Neuronal stem cell (in vitro differentiated cells): Measurements from ENCODE around the gene ATAD3B.
"Not testable (repeated sequence)": the region's sequence is repeated elsewhere in the genome, so short reads cannot be mapped to it uniquely, and the experiment has no call there.

ENCODE experiments used
- DNase-seq: peaks from one replicate; pipeline ENCODE4 v3.0.0-alpha.2; 2013; ENCODE audit warnings: low spot score
- H2AFZ ChIP-seq: one replicate; pipeline ENCODE4 v1.6.1; 2013; ENCODE audit warnings: mild to moderate bottlenecking, low read length, inconsistent platforms
- H2AK5ac ChIP-seq: 2 replicates; pipeline ENCODE4 v1.6.1; 2013; ENCODE audit warnings: low read depth, mild to moderate bottlenecking, inconsistent platforms, low read length, moderate library complexity, mixed read lengths
- H2BK120ac ChIP-seq: 2 replicates; pipeline ENCODE4 v1.6.1; 2013; ENCODE audit warnings: low read depth, mild to moderate bottlenecking, inconsistent platforms, low read length, moderate library complexity, mixed read lengths
- H2BK12ac ChIP-seq: one replicate; pipeline ENCODE4 v1.6.1; 2013; ENCODE audit warnings: low read length, inconsistent platforms
- H2BK15ac ChIP-seq: 2 replicates; pipeline ENCODE4 v1.6.1; 2013; ENCODE audit warnings: mild to moderate bottlenecking, low read length, inconsistent platforms, mixed read lengths
- H2BK5ac ChIP-seq: one replicate; pipeline ENCODE4 v1.6.1; 2013; ENCODE audit warnings: inconsistent platforms, mild to moderate bottlenecking, low read length, moderate library complexity
- H3K14ac ChIP-seq: one replicate; pipeline ENCODE4 v1.6.1; 2013; ENCODE audit warnings: low read length, inconsistent platforms
- H3K18ac ChIP-seq: 2 replicates; pipeline ENCODE4 v1.6.1; 2013; ENCODE audit warnings: low read length, inconsistent platforms
- H3K23ac ChIP-seq: 2 replicates; pipeline ENCODE4 v1.6.1; 2013; ENCODE audit warnings: low read depth, mild to moderate bottlenecking, mixed read lengths, low read length, inconsistent platforms; ENCODE audit not compliant: poor library complexity
- H3K27ac ChIP-seq: replicated peaks from 3 replicates; pipeline ENCODE4 v1.5.1; 2013; ENCODE audit warnings: low read length, inconsistent platforms
- H3K27me3 ChIP-seq, 3 experiments: 2 replicates each; pipeline ENCODE4 v1.6.1; 2013; ENCODE audit warnings: low read length in 3 of 3, mild to moderate bottlenecking in 2 of 3, inconsistent platforms in 1 of 3, low read depth in 1 of 3, mixed read lengths in 1 of 3, moderate library complexity in 1 of 3; ENCODE audit not compliant: control insufficient read depth in 3 of 3, insufficient read depth in 3 of 3
- H3K36me3 ChIP-seq, 2 donors: replicated peaks in 1 of 2; 2 replicates each; pipeline ENCODE4 v1.6.1; 2013; ENCODE audit warnings: low read length in 2 of 2; ENCODE audit not compliant: control insufficient read depth in 2 of 2, insufficient read depth in 2 of 2
- H3K4ac ChIP-seq: 2 replicates; pipeline ENCODE4 v1.6.1; 2013; ENCODE audit warnings: inconsistent platforms, mild to moderate bottlenecking, low read length, moderate library complexity
- H3K4me1 ChIP-seq, 2 donors: 1 replicate in 1 of 2; 2 replicates in 1 of 2; pipeline ENCODE4 v1.6.1; 2013; ENCODE audit warnings: low read length in 2 of 2, low read depth in 1 of 2; ENCODE audit not compliant: control insufficient read depth in 2 of 2, insufficient read depth in 1 of 2
- H3K4me2 ChIP-seq: one replicate; pipeline ENCODE4 v1.6.1; 2013; ENCODE audit warnings: mild to moderate bottlenecking, low read length, inconsistent platforms; ENCODE audit not compliant: insufficient read depth, poor library complexity, severe bottlenecking
- H3K4me3 ChIP-seq, 2 donors: 2 replicates each; pipeline ENCODE4 v1.5.1; 2013; ENCODE audit warnings: low read length in 2 of 2, mild to moderate bottlenecking in 2 of 2, inconsistent platforms in 1 of 2, moderate library complexity in 1 of 2
- H3K79me1 ChIP-seq: one replicate; pipeline ENCODE4 v1.6.1; 2013; ENCODE audit warnings: low read depth, mild to moderate bottlenecking, inconsistent platforms, low read length, moderate library complexity
- H3K9ac ChIP-seq: one replicate; pipeline ENCODE4 v1.6.1; 2013; ENCODE audit warnings: mild to moderate bottlenecking, low read depth, low read length, inconsistent platforms; ENCODE audit not compliant: poor library complexity
- H3K9me3 ChIP-seq, 2 donors: replicated peaks in 1 of 2; 2 replicates each; pipeline versions ENCODE3 to v1.6.1; 2013; ENCODE audit warnings: low read length in 2 of 2, mild to moderate bottlenecking in 2 of 2, inconsistent platforms in 1 of 2, low read depth in 1 of 2, mixed read lengths in 1 of 2, moderate library complexity in 1 of 2; ENCODE audit not compliant: control insufficient read depth in 2 of 2, insufficient read depth in 1 of 2
- H4K8ac ChIP-seq: one replicate; pipeline ENCODE4 v1.6.1; 2013; ENCODE audit warnings: low read depth, mild to moderate bottlenecking, inconsistent platforms, low read length, moderate library complexity
- H4K91ac ChIP-seq: one replicate; pipeline ENCODE4 v1.6.1; 2013; ENCODE audit warnings: low read length, low read depth, mild to moderate bottlenecking, inconsistent platforms; ENCODE audit not compliant: poor library complexity
- WGBS, 2 donors: extraction: QIAGEN DNeasy Blood & Tissue Kit; methylation state at CpG; one replicate each; pipeline ENCODE4 v1.1.7; 2013; ENCODE audit warnings: missing lambda C conversion rate in 2 of 2, mixed read lengths in 1 of 2; ENCODE audit not compliant: insufficient read length in 2 of 2, insufficient replicate concordance in 1 of 2; ENCODE audit errors: extremely low coverage in 2 of 2; 5-methylcytosine and 5-hydroxymethylcytosine counted together

ATAD3B gene

DNA sequence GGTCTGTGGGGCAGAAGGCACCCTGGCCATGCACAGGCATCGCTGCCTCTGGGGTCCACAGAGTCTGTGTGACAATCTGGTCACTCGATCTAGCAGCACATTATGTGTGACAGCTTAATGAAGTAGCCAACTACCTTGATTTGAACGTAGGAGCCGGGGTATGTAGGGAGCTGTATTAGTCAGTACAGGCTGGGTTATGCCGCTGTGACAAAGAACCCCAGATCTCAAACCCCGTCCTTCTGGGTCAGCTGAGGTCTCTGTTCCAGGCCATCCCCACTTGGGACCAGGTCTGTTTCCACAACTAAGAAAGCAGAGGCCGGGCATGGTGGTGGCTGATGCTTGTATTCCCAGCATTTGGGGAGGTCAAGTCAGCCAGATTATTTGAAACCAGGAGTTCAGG is 8.3 kb upstream of the ATAD3B start:
- no peak overlapping the region for H3K9ac ChIP-seq
- H3K4me3 ChIP-seq: no peak overlapping the region
- no peak overlapping the region for H2BK120ac ChIP-seq
- no peak overlapping the region for H2BK5ac ChIP-seq
- no peak overlapping the region for H3K4ac ChIP-seq
- no peak overlapping the region for H2BK15ac ChIP-seq
- no peak overlapping the region for H3K27ac ChIP-seq
- WGBS, 2 donors: no CpG with 5 or more reads among the region's 7 CpGs
- no peak overlapping the region for H4K91ac ChIP-seq
- no peaks in the 10 kb centered on the region for H3K79me1 ChIP-seq
- H3K9me3 ChIP-seq: no peaks in the 10 kb centered on the region
- H3K14ac ChIP-seq: no peak overlapping the region
- H3K4me2 ChIP-seq: no peak overlapping the region
- H3K27me3 ChIP-seq: no peaks in the 10 kb centered on the region
- H2AK5ac ChIP-seq: peak overlapping the region; percentile 8
- H3K23ac ChIP-seq: no peak overlapping the region
- H3K4me1 ChIP-seq: no peaks in the 10 kb centered on the region
- no peak overlapping the region for H3K18ac ChIP-seq
- H2BK12ac ChIP-seq: no peak overlapping the region
- no peak overlapping the region for H2AFZ ChIP-seq
- H4K8ac ChIP-seq: no peak overlapping the region
- no peak for DNase-seq
- no peaks in the 10 kb centered on the region for H3K36me3 ChIP-seq

DNA sequence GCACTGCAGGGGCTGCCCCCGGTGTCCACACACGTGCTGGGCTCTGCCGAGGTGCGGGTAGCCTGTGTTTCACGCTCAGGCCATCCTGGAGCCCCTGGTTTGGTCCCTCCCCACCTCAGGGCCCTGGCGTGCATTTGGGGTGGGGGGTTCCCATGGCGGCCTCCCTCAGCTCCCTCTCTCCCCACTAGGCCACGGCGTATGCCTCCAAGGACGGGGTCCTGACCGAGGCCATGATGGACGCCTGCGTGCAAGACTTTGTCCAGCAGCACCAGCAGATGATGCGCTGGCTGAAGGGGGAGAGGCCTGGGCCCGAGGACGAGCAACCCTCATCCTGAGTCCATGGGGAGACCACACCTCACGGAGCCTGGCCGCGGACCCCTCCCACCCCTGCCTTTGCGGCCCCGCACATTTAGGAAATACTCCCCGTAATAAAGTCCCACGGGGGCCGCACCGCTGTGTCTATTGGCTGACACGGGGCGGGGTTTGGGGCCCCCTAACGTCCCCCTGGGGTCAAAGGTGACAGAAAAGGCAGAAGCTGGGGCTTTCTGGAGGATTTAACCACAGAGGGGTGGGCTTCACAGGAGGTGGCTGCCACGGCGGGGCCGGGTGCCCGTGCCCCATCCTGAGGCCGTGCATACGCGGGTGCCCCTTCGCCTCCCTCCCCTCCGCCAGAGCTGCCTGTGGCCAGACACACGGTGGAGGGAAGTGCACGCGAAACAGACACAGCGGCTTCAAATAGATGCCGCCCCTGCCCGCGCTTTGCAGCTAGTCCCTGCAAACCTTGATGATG is 3.2 kb upstream of the ATAD3B start:
- not testable (repeated sequence) for H3K9me3 ChIP-seq, H4K8ac ChIP-seq, H2BK15ac ChIP-seq, H3K18ac ChIP-seq, H3K4me3 ChIP-seq, H3K9ac ChIP-seq, H2BK12ac ChIP-seq, H3K14ac ChIP-seq, H3K27me3 ChIP-seq, H4K91ac ChIP-seq, H2AFZ ChIP-seq, DNase-seq, H2BK5ac ChIP-seq, H3K4me1 ChIP-seq, H3K79me1 ChIP-seq, H2AK5ac ChIP-seq, H3K23ac ChIP-seq, H2BK120ac ChIP-seq, H3K4me2 ChIP-seq, H3K4ac ChIP-seq, H3K36me3 ChIP-seq, H3K27ac ChIP-seq
- WGBS, 2 donors: no CpG with 5 or more reads among the region's 44 CpGs

DNA sequence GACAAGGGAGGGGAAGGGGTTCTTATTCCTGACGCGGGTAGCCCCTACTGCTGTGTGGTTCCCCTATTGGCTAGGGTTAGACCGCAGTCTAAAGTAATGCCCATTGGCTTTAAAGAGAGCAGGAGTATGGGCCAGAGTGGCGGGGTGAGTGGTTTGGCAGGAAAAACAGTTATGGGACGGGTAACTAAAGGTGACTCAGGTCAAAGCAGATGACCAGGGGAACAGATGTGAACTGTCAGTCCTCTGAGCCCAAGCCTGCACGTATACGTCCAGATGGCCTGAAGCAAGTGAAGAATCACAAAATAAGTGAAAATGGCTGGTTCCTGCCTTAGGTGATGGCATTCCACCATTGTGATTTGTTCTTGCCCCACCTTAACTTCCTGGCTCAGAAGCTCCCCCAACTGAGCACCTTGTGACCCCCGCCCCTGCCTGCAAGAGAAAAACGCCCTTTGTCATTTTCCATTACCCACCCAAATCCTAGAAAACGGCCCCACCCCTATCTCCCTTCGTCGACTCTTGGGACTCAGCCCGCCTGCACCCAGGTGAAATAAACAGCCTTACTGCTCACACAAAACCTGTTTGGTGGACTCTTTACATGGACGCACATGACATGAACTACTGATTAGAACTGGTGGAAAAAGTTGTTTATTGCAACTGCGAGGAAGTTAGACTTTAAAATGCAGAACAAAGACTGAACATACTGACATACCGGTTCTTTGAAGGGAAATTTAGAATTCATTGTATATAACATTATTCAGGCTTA is 758 bp upstream of the ATAD3B start:
- Histone ChIP-seq H3K4me2 (peak overlapping the region; percentile 75), H4K8ac (no peak overlapping the region), H2BK5ac (no peak overlapping the region), H4K91ac (no peak overlapping the region), H3K4me3 (peak overlapping the region; percentile 70 to 90), H3K23ac (no peak overlapping the region), H3K27me3 (no peaks in the 10 kb centered on the region), H2AK5ac (no peak overlapping the region), H3K18ac (no peak overlapping the region), H2AFZ (peak overlapping the region; percentile 90), H2BK15ac (no peak overlapping the region), H3K27ac (no peak overlapping the region), H3K36me3 (peaks cover 0 to 5% of the 10 kb centered on the region in 2 donors), H3K9ac (peak overlapping the region; percentile 50), H2BK120ac (no peak overlapping the region), H3K9me3 (no peaks in the 10 kb centered on the region), H3K79me1 (peaks cover 2% of the 10 kb centered on the region), H3K4me1 (peaks cover 3 to 7% of the 10 kb centered on the region in 2 donors), H3K14ac (no peak overlapping the region), H2BK12ac (no peak overlapping the region), H3K4ac (no peak overlapping the region)
- no CpG with 5 or more reads among the region's 16 CpGs for WGBS, 2 donors
- DNase-seq: no peak
